ENCODE measurements around the gene FAM216B. TPM values are rescaled to one million over a fixed set of nuclear protein-coding genes. Genes with fewer than 3 reads are reported as not detected.

Gene FAM216B
- total RNA-seq, result not detected in 2 replicates

DNA sequence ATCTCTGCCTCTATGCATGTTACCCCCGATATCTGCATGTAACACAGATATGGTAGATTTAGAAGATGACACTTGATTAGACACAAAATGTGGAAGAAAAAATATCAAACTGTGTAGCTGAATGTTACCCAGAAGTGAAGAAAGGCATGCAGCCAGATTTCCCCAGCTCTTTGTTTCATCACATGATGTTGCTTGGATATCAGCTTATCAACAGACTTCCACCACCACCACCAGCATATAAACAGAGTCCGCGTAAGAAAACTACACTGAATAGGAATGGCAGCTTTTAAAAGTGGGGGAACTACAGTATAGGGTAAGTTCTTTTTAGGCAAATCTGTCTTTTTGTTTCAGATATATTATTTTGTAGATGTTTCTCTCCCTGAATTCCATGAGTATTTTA is at the start of gene FAM216B:
FAM216B (plus strand) TSS at position 233 of the 400 bp plus-strand sequence. CDS start 2,484 bp downstream, outside the sequence.
- Histone ChIP-seq H3K4me3 (ENCODE audit: low read depth, low read length) (no peak within 1 kb of the TSS), H3K36me3 (ENCODE audit: control insufficient read depth, insufficient read depth, low read length) (no peaks in the 10 kb centered on the region), H3K27me3 (ENCODE audit: control insufficient read depth, insufficient read depth, low read length) (no peaks in the 10 kb centered on the region)
- DNase-seq (ENCODE audit: low read depth), result no peak
- TF ChIP-seq, protein P1, sequence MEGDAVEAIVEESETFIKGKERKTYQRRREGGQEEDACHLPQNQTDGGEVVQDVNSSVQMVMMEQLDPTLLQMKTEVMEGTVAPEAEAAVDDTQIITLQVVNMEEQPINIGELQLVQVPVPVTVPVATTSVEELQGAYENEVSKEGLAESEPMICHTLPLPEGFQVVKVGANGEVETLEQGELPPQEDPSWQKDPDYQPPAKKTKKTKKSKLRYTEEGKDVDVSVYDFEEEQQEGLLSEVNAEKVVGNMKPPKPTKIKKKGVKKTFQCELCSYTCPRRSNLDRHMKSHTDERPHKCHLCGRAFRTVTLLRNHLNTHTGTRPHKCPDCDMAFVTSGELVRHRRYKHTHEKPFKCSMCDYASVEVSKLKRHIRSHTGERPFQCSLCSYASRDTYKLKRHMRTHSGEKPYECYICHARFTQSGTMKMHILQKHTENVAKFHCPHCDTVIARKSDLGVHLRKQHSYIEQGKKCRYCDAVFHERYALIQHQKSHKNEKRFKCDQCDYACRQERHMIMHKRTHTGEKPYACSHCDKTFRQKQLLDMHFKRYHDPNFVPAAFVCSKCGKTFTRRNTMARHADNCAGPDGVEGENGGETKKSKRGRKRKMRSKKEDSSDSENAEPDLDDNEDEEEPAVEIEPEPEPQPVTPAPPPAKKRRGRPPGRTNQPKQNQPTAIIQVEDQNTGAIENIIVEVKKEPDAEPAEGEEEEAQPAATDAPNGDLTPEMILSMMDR (IDR thresholded peaks at IDR 0.05; ENCODE audit: insufficient read depth, low read length, poor library complexity, severe bottlenecking), result no peak

DNA sequence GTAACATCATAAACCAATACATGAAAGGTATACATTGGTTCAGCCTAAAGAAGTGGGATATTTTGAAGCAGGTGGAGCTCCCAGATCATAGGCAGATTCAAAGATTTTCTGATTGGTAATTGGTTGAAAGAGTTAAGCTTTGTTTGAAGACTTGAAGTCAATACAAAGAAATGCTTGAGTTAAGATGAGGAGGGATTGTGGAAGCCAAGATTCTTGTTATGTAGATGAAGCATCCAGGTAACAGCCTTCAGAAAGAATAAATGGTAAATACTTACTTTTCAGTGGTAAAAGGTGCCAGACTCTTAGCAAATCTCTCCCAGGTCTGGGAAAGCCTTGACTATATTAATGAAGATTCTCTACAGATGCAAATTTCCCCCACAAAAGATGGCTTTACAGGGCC is 49.3 kb upstream of the FAM216B start:
- Histone ChIP-seq H3K36me3 (ENCODE audit: control insufficient read depth, insufficient read depth, low read length) (no peaks in the 10 kb centered on the region), H3K4me3 (ENCODE audit: low read depth, low read length) (no peak overlapping the region), H3K27me3 (ENCODE audit: control insufficient read depth, insufficient read depth, low read length) (no peaks in the 10 kb centered on the region)
- TF ChIP-seq, protein P1 (IDR thresholded peaks at IDR 0.05; ENCODE audit: insufficient read depth, low read length, poor library complexity, severe bottlenecking), result no peak
- no peak for DNase-seq (ENCODE audit: low read depth)

DNA sequence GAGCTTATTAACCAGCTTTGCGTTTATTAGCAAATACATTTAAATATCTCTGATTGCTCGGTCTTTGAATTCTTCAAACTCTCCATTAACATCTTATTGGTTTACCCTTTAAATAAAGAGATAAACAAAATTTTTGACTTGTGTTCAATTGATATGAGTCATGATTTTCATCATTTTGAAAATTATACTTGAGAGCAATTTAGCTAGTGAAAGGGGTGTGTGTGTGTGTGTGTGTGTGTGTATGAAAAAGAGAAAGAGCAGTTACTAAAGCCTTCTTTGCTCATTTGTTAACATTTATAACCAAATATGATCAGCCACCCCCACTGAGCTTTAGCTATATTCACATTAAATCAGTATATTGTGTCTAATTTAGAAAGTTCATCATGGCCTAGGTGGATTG is 48.3 kb upstream of the FAM216B start:
- DNase-seq (ENCODE audit: low read depth), result no peak
- no peaks in the 10 kb centered on the region for H3K27me3 ChIP-seq (ENCODE audit: control insufficient read depth, insufficient read depth, low read length)
- TF ChIP-seq, protein P1 (IDR thresholded peaks at IDR 0.05; ENCODE audit: insufficient read depth, low read length, poor library complexity, severe bottlenecking), result no peak

DNA sequence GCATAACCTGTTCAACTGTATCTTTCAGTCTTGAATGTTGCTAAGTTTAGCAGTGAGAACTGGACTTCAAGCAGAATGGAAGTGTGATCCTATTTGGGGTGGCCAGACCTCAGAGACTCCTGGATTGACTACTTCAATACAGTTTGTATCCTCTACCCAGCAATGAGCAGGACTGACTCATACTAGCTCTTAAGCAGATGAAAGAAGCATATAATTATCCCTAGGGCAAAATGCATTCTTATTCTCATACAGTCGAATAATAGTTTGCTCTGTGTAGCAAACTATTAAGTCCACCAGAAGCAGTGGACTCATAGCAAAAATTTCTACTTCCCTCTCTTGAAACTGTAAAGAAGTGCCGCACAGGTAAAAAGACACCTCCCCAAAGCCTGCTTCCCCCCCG is 46.4 kb upstream of the FAM216B start:
- TF ChIP-seq, protein P1 (IDR thresholded peaks at IDR 0.05; ENCODE audit: insufficient read depth, low read length, poor library complexity, severe bottlenecking), result no peak
- DNase-seq (ENCODE audit: low read depth), result no peak
- no peak overlapping the region for H3K4me3 ChIP-seq (ENCODE audit: low read depth, low read length)
- H3K36me3 ChIP-seq (ENCODE audit: control insufficient read depth, insufficient read depth, low read length), result no peaks in the 10 kb centered on the region
- H3K27me3 ChIP-seq (ENCODE audit: control insufficient read depth, insufficient read depth, low read length), result no peaks in the 10 kb centered on the region

More for the DNA sequence above, 48.3 kb upstream of the FAM216B start:
- Histone ChIP-seq H3K36me3 (ENCODE audit: control insufficient read depth, insufficient read depth, low read length) (no peaks in the 10 kb centered on the region), H3K4me3 (ENCODE audit: low read depth, low read length) (no peak overlapping the region)

DNA sequence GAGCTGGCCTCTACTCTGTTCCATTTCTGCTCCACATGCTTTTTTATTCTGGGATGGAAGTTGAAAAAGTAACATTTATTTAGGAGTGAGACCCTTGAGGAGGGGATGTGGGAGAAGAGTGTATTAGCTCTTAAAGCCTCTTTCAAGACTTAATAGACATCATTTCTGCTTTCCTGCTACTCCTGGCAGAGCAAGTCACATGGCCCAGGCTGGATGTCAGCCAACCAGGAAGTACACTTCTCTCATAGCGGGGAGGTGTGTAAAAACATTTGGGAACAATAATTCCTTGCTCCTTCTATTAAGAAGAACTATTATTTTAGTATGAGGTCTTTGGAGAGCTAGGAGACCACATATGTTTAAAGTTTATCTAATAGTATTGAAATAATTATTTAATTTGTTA is 40.6 kb upstream of the FAM216B start:
- H3K27me3 ChIP-seq (ENCODE audit: control insufficient read depth, insufficient read depth, low read length), result no peaks in the 10 kb centered on the region
- peak; percentile 7 for DNase-seq (ENCODE audit: low read depth)
- H3K36me3 ChIP-seq (ENCODE audit: control insufficient read depth, insufficient read depth, low read length), result no peaks in the 10 kb centered on the region
- H3K4me3 ChIP-seq (ENCODE audit: low read depth, low read length), result no peak overlapping the region
- TF ChIP-seq, protein P1 (IDR thresholded peaks at IDR 0.05; ENCODE audit: insufficient read depth, low read length, poor library complexity, severe bottlenecking), result no peak

DNA sequence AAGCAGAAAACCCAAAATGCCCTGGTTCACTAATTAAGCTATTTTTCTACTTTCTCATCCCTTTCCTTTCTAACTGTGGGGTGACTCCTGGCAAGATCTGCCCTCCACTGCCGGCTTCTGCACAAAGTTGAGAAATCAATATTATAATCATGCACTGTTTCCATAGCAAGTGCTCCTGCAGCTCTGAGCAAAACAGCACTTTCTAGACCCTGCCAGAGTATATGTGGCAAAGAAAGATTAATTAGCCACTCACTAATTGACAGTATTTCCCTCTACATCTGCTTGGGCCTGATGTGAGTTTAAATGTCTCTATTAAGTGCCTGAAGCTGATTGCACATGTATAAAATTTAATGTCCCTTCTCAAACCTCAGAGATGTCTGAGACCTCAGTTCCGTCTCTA is 39.5 kb upstream of the FAM216B start:
- no peaks in the 10 kb centered on the region for H3K36me3 ChIP-seq (ENCODE audit: control insufficient read depth, insufficient read depth, low read length)
- TF ChIP-seq, protein P1 (IDR thresholded peaks at IDR 0.05; ENCODE audit: insufficient read depth, low read length, poor library complexity, severe bottlenecking), result no peak
- H3K4me3 ChIP-seq (ENCODE audit: low read depth, low read length), result no peak overlapping the region
- DNase-seq (ENCODE audit: low read depth), result no peak
- H3K27me3 ChIP-seq (ENCODE audit: control insufficient read depth, insufficient read depth, low read length), result no peaks in the 10 kb centered on the region

All from kidney epithelial cell (primary cell).